ENCODE measurements around the gene PRKG1.

GRCh38 chr10:51569467-51569866 lies 495.2 kb downstream of the PRKG1 start:
- TF ChIP-seq EZH2 (IDR thresholded peaks at IDR 0.05; ENCODE audit: low read length, missing control alignments) (no peak), CTCF (conservative IDR thresholded peaks at IDR 0.05 in 1 of 2, IDR thresholded peaks at IDR 0.05 in 1 of 2; ENCODE audit: low read depth in 1 of 2, low read length in 2 of 2) (no peak)
